ENCODE data around the gene FRYL. TPM values are rescaled to one million over a fixed set of nuclear protein-coding genes. Genes with fewer than 3 reads are reported as not detected.
"Not testable (repeated sequence)": the region's sequence is repeated elsewhere in the genome, so short reads cannot be mapped to it uniquely, and the experiment has no call there.

Gene FRYL
- total RNA-seq, 1 experiment from 2014 or later: 59.5 TPM

DNA sequence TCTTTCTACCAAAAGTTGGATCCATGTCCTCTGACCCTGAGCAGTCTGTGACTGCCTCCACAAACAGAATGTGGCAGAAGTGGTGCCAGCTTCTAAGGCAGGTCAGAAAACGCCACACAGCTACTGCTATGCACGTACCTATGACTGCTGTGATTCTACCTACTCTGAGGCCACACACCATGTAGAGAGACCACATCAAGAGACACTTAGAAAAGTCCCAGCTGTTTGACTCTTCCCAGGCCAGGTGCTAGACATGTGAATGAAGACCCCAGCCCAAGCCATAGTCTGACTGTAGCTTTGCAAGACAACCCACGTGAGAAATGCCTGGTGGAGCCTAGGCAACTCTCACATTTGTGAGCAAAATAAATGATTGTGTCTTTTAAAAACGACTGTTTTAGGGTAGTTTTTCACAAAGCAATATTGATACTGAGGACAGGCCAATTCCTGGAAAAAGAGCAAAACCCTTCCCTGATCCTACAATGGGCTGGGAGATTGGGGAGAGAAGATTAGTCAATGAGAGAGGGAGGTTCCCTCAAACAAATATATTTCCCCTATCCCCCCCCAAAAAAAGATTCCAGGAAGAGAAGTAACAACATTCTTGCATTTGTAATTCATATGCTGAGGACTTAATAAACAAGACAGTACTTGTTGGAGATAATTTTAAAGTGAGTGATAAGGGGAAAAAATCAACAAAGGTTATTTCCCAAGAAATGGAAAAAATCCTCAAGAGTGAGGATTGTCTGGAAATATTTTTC, 33.3 kb downstream of the FRYL start:
- DNase-seq (ENCODE audit: low read depth): no peak

DNA sequence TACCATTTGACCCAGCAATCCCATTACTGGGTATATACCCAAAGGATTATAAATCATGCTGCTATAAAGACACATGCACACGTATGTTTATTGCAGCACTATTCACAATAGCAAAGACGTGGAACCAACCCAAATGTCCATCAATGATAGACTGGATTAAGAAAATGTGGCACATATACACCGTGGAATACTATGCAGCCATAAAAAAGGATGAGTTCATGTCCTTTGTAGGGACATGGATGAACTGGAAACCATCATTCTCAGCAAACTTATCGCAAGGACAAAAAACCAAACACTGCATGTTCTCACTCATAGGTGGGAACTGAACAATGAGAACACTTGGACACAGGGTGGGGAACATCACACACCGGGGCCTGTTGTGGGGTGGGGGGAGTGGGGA, 34.9 kb downstream of the FRYL start:
- not testable (repeated sequence) for DNase-seq (ENCODE audit: low read depth)

DNA sequence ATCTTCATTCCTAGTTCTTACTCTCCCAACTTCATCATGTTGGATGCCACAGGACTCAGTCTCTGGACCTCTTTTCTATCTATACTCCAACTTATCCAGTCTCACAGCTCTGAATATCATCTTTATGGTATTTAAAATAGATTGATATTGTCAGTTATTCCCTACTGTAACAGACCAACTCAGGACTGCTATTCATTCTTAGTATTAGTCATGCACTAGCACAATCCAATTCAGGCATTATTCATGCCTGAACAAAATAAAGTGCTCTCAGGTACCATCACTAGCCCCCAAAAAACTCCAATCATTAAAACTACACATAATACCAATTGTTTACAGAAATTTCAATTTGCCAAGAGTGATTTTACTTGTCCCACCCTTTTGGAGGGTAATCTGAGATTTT, 37.7 kb downstream of the FRYL start:
- no peak for DNase-seq (ENCODE audit: low read depth)

DNA sequence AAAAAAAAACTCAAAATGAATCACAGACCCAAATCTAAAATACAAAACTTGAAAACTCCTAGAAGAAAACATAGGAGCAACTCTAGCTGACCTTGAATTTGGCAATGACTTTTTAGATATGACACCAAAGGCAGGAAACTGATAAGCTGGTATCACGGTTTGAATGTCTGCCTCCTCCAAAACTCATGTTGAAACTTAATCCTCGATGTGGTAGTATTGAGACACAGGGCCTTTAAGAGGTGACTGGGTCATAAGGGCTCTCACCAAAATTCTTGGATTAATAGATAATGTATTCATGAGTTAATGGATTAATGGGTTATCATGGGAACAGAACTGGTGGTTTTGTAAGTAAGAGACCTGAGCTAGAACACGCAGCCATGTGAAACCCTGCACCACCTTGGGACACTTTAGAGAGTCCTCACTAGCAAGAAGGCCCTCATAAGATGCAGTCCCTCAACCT, 40.5 kb downstream of the FRYL start:
- DNase-seq (ENCODE audit: low read depth): no peak

DNA sequence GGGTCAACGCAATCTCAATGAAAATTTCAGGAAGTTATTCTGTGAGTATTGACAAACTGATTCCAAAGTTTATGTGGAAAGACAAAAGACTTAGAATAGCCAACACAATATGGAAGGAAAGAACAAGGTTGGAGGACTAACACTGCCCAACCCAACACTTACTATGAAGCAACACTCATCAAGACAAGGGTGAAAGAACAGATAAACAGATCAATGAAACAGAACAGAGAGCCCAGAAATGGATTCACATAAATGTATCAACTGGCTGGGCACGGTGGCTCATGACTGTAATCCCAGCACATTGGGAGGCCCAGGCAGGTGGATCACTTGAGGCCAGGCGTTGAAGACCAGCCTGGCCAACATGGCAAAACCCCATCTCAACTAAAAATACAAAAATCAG, 41.2 kb downstream of the FRYL start:
- DNase-seq (ENCODE audit: low read depth): no peak

DNA sequence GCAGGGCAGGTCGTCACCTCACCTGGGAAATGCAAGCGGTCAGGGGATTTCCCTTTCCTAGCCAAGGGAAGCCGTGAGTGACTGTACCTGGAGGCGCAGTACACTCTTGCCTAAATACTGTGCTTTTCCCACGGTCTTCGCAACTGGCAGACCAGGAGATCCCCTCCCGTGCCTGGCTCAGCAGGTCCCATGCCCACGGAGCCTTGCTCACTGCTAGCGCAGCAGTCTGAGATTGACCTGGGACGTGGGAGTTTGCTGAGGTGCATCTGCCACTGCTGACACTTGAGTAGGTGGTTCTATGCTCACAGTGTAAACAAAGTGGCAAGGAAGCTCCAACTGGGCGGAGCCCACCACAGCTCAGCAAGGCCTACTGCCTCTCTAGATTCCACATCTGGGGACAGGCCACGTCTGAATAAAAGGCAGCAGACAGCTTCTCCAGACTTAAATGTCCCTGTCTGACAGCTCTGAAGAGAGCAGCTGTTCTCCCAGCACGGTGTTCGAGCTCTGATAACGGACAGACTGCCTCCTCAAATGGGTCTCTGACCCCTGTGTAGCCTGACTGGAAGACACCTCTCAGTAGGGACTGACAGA, 51.1 kb downstream of the FRYL start:
- DNase-seq (ENCODE audit: low read depth): not testable (repeated sequence)

DNA sequence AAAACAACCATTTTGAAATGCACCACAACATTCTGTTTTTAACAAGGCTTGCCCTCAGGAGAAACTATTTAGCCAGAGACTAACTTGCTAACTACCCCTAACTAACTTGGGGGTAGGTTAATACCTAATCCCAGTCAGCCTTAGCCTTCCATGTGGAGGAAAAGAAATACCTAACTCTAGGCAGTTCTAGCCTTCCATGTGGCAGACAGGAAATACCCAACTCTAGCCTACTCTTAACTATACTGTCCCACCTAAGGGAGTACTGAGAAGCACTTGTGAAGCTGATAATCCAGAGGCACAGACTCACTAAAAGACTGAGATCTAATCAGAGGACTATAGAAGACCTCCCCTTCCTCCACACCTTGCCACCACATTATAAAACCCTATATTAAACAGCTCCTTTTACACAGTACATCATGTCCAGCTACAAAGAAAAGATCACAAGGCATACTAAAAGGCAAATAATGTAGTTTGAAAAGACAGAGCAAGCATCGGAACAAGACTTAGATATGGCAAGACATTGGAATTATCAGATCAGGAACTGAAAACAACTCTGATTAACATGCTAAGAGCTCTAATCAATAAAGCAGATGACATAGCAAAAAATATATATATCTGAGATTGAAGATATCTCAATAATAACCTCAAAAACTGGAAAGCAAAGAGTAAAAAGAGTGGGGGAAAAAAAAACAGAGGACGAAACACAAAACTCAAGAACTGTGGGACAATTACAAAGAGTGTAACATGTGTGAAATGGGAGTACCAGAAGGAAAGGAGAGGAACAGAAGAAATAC, 52.2 kb downstream of the FRYL start:
- no peak for DNase-seq (ENCODE audit: low read depth)

DNA sequence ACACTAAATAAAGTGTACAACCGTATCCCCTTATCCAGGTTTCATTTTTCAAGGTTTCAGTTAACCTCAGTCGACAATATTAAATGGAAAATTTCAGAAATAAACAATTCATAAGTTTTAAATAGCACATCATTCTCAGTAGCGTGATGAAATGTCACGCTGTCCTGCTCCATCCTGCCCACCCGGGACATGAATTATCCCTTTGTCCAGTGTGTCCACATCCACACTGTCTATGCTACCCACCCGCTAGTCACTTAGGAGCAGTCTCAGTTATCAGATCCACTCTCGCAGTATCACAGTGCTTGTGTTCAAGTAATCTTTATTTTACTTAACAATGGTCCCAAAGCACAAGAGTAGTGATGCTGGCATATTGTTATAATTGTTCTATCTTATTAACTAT, 54.7 kb downstream of the FRYL start:
- DNase-seq (ENCODE audit: low read depth): no peak

DNA sequence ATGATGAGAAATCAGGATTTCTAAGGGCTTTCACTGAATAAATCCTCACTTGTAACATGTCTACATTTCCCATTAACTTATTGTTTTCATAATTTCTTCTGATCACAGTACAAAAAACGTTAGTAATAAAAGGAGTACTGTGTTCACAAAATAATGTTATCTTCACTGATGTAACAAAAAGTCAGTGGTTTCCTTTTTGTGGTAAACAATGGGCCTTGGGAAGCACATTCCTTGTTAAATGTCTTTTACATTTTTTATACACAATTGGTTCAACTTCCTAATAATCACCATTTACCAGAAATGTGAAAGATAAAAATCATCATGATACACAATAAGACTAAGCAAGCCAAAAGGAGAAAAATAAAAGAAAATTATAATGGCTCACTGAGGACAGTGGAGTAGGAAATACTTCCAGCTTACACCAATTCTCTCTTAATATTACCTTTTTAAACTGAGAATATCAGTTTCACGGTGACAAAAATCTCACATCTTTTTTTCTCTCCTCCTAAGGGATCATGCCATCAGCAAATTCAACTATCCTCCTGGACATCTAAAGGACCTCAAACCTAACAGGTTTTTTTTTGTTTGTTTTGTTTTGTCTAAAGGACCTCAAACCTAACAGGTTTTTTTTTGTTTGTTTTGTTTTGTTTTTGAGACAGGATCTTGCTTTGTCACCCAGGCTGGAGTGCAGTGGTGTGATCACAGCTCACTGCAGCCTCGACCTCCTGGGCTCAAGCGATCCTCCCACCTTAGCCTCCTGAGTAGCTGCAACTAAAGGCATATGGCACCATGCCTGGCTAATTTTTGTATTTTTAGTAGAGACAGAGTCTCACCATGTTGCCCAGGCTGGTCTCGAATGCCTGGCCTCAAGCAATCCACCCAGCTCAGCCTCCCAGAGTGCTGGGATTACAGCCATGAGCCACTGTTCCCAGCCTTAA, 57.3 kb downstream of the FRYL start:
- DNase-seq (ENCODE audit: low read depth): no peak

DNA sequence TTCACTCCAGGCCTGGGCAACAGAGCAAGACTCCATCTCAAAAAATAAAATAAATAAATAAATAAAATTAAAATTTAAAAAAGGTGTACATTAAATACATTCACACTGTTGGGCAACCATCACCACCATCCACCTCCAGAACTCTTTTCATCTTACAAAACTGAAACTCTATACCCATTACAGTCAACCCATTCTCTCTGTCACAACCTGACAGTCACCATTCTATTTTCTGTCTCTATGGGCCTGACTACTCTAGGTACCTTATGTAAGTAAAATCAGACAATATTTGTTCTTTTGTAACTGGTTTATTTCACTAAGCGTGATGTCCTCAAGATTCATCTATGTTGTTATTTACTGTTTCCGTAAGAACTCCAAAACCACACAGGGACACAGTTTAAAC, 59.6 kb downstream of the FRYL start:
- no peak for DNase-seq (ENCODE audit: low read depth)

DNA sequence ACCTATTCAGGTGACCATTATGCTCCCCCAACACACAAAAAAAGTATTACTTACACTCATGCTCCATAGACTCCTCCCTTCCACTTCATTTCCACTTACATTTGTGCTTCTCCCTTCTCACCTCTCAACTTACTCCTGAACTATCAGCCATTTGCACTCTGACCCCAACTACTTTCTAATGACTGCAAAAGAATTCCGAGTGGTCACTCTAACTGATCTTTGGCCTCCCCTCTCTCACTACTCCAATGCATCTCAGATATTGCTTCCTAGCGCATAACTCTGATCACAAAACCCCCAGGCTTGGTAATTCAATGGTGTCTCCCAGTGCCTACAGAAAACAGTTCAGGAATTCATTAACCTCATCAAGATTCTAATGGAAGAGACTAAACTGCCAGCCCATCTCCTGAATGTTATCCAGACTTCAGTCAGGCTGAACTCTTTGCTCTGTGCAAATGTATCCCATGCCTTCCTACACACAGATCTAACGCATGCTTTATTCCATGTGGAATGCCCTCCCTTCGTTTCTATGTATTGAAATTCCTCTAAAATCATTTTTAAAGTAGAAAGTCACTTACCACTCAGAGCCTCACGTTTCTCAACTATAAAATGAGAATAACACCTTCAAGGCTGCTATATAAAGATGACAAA, 61.1 kb downstream of the FRYL start:
- DNase-seq (ENCODE audit: low read depth): no peak

DNA sequence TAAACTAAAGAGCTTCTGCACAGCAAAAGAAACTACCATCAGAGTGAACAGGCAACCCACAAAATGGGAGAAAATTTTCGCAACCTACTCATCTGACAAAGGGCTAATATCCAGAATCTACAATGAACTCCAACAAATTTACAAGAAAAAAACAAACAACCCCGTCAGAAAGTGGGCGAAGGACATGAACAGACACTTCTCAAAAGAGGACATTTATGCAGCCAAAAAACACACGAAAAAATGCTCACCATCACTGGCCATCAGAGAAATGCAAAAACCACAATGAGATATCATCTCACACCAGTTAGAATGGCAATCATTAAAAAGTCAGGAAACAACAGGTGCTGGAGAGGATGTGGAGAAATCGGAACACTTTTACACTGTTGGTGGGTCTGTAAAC, 63.8 kb downstream of the FRYL start:
- DNase-seq (ENCODE audit: low read depth): not testable (repeated sequence)

DNA sequence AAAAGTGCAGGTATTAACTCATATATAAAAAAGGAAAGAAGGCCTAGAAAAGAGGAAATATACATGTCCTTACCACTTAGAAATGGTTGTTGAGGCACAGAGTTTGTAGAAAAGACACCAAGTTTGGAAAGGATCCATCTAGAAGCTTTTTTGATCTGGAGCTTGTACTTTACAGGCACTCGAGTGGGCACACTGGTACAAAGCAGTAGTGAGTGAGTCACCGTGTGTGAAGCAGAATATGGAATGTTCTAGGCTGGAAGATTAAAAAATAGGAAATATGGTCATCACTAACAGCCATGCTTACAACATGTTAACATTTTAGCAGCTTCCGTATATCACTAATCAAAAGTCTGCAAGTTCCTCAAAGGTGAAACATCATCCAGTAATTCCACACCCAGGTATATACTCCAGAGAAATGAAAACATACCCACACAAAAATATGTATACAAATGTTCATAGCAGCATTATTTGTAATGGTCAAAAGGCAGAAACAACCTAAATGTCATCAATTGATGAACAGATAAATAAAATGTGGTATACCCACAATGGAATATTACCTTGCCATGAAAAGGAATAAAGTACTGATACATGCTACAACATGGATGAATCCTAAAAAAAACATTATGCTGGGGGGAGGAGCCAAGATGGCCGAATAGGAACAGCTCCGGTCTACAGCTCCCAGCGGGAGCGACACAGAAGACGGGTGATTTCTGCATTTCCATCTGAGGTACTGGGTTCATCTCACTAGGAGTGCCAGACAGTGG, 69.5 kb downstream of the FRYL start:
- peak; percentile 30 for DNase-seq (ENCODE audit: low read depth)

DNA sequence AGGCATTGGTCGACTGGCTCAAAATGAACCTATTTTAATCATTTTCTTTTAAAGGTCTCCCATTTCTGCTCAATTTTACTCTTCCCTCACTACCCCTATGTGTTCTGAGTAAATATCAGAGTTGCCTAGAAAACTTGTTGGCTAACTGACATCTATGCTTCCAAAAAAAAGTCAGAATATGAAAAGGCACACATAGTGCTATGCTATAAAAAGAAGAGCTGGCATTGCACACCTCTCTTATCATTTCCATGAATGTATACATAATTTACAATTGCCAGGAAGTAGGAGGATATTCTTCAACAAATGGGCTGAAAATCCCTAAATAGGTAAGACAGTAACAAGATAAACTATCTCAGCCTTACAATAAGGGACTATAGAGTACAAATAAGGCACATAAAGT, 70.2 kb downstream of the FRYL start:
- no peak for DNase-seq (ENCODE audit: low read depth)

DNA sequence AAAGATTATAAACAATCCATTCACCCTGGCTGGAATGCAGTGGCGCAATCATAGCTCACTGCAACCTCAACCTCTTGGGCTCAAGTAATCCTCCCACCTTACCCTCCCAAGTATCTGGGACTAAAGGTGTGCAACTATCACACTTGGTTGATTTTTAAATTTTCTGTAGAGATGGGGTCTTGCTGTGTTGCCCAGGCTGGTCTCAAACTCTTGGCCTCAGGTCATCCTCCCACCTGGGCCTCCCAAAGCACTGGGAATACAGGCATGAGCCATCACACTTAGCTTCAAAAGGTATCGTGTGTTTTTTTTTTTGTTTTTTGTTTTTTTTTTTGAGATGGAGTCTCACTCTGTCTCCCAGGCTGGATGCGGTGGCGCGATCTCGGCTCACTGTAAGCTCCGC, 71.5 kb downstream of the FRYL start:
- DNase-seq (ENCODE audit: low read depth): no peak

DNA sequence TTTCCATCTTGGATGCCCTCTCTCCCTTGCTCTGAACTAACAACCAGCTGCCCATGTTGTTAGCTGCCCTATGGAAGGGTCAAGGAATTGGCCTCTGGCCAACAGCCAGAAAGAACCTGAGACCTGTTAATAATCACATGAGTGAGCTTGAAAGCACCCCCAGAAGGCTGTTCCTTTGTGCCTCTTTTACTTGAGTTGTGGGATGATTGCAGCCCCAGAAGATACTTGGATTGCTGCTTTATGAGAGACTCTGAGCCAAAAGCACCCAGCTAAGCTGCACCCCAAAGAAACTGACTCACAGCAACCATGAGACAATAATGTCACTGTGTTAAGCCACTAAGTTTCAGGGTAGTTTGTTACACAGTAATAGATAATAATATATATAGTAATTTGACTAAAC, 73.3 kb downstream of the FRYL start:
- DNase-seq (ENCODE audit: low read depth): peak; percentile 22

DNA sequence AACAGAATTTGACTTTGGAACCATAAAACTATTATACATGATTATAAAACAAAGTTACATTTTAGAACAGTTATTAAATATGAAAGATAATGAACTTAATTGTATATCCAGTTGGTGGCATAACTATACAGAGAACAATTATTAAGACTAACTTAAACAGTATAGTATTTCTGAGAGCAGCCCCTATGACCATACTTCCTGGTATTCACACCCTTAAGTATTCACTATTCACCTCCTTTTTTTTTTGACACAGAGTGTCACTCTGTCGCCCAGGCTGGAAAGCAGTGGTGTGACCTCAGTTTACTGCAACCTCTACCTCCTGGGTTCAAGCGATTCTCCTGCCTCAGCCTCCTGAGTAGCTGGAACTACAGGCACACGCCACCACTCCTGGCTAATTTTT, 74.5 kb downstream of the FRYL start:
- DNase-seq (ENCODE audit: low read depth): no peak

DNA sequence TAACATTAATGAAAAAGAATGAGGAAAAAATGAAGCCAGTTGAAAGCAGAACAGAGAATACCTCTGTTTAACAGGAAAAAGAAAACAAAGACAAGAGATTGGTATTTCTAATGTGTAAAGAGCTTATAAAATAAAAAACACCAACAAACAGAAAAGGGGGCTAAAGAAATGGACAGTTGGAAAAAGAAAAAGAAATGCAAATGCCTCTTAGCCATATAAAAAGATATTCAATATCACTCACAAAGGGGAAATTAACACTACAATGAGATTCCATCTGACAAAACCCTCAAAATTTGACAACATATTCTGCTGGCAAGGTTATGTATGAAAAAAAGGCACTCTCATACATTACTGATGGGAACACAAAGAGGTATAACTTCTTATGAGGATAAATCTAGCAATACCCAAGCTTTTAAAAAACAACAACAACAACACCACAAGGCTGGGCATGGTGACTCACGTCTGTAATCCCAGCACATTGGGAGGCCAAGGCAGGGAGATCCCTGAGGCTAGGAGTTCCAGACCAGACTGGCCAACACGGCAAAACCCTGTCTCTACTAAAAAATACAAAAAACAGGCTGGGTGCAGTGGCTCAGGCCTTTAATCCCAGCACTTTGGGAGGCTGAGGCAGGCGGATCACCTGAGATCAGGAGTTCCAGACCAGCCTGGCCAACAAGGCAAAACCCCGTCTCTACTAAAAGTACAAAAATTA, 75.8 kb downstream of the FRYL start:
- no peak for DNase-seq (ENCODE audit: low read depth)

DNA sequence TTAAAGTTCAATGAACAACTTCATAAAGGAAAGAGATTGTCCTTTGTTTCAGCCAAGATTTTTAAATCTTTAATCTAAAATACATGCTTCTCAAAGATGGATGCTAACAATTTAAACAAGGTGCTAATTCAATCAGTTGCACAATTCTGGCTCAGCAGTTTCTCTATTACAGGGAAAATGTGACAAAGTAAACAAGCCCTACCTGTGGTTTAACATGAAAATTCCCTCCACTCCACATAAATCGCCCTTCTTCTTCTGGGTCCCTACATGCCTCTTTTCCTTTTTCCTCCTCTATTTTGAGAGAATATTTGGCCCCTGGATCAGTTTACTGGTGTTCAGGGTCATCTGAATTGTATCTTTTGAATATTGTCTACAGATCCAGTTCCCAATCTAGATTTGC, 80.6 kb downstream of the FRYL start:
- no peak for DNase-seq (ENCODE audit: low read depth)

Measured in LHCN-M2 (cell line).